Stimulated activated naive CD8-positive, alpha-beta T cell treated with anti-CD3 and anti-CD28 coated beads, Interleukin-15, Interleukin-2, amounts not matched to agents 100 U/mL and 50 U/mL, for 24 hours (primary cell): ENCODE measurements around the gene TRMT11.

Experiments used
- ATAC-seq: fragments of 150-1000 bp; cut with Tn5 transposase; one replicate; pipeline ENCODE4 v1.10.0; 2021
- DNase-seq: peaks from one replicate; pipeline ENCODE4 v3.0.0; 2021

TRMT11 gene

GRCh38 chr6:126076992-126077664 lies 90.8 kb downstream of the TRMT11 start:
- no peak for DNase-seq

DNA sequence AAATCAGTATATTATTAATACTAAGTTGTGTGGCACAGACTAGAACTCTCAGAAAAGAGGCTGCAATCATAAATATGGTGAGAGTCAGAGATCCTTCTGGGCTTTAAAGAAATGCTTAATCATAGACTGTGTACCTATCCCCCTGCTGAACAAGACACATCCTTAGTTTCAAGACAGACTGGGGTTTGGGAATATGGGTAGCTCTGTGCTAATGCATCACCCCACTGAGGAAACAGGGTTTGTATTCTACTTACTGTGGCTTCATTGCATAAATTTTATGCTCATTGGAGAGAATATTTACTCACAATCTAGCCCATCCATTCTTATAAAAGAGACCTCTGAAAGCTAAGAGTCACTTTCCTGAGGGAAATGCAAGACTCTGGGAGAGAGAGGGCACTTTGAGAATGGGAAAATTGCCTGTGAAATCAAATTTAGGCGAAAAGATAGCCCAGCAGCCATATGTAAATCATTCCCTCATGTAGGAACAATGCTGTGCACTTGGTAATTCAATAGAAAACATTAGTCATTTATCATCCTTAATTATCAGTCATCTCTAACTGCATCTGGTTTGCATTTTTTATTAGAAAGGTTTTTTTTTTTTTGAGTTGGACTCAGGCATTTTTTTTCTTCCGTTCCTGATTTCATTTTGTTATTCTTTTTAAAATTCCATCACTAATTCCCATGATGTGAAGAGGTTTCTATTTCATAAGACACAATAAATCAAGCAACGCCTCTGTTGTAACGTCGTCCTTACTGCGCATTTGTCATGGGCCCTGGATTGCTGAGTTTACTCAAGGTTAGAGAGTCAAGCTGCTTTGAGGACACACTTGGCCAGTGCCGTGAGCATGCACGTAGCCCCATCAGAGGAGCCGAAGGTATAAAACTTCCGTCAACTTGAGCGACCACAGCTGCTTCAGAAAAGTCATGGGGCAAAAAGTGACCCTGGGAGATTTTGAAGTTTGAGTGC lies 91.8 kb downstream of the TRMT11 start:
- DNase-seq, result no peak
- ATAC-seq, result no peak

More at GRCh38 chr6:126076992-126077664, 90.8 kb downstream of the TRMT11 start:
- ATAC-seq, result no peak

GRCh38 chr6:126083875-126084274 lies 97.5 kb downstream of the TRMT11 start:
- DNase-seq (no peak), ATAC-seq (no peak)

DNA sequence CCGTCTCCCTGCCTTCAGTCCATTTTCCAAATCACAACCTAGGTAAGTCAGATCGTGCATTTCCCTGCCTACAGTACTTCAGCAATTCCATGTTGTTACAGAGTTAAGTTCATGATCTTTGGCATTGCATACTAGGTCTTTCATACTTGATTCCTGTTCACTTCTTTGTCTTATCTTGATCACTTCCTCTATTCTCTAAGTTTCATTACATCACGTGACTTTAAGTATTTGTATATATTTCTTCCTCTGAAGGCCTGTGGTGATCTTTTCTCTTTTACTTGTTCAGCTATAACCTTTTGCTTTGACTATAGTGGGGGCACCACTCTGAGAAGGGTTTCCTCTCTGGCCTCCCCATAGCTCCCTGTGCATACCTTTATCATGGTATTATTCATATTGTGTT lies 100.2 kb downstream of the TRMT11 start:
- ATAC-seq, result no peak
- no peak for DNase-seq
